K562 (cell line): ENCODE measurements around the gene ASB13. TPM values are rescaled to one million over a fixed set of nuclear protein-coding genes. Genes with fewer than 3 reads are reported as not detected.

Experiments
- BCL6 ChIP-seq: fragments of 250-450 bp; sonication (Bioruptor Pico); IDR thresholded peaks from 2 replicates; pipeline ENCODE4 v1.4.0; 2020
- DACH1 ChIP-seq: fragments of 450-650 bp; IDR thresholded peaks from 2 replicates; pipeline ENCODE4 v1.6.1; 2018; ENCODE audit not compliant: partially characterized antibody
- DIDO1 ChIP-seq: fragments of 450-650 bp; IDR thresholded peaks from 2 replicates; pipeline ENCODE4 v1.6.1; 2016; ENCODE audit warnings: low read depth, missing biosample characterization, missing genetic modification characterization
- FOXP1 ChIP-seq: sonication (generic); formaldehyde crosslinking; IDR thresholded peaks from 2 replicates; pipeline ENCODE4 v1.8.0; 2022; ENCODE audit warnings: mild to moderate bottlenecking, missing genetic modification reagents
- KAT7 ChIP-seq: sonication (generic); formaldehyde crosslinking; IDR thresholded peaks from 2 replicates; pipeline ENCODE4 v1.8.0; 2022; ENCODE audit warnings: missing genetic modification reagents, mild to moderate bottlenecking, borderline replicate concordance
- NR2F6 ChIP-seq: fragments of 450-650 bp; formaldehyde crosslinking; IDR thresholded peaks from 2 replicates; pipeline ENCODE4 v1.4.0; 2020; ENCODE audit warnings: mild to moderate bottlenecking
- POLR2AphosphoS2 ChIP-seq: IDR thresholded peaks from 2 replicates; pipeline ENCODE4 v1.6.1; 2012; ENCODE audit warnings: low read length, improper control_type of control experiment
- RUNX1 ChIP-seq: sonication (generic); IDR thresholded peaks from 2 replicates; pipeline ENCODE4 v1.6.1; 2016; ENCODE audit warnings: antibody characterized with exemption, low read depth
- SMAD3 ChIP-seq: fragments of 450-650 bp; formaldehyde crosslinking; conservative IDR thresholded peaks from 2 replicates; pipeline ENCODE4 v1.4.0; 2020; ENCODE audit warnings: mild to moderate bottlenecking
- SP2 ChIP-seq: IDR thresholded peaks from 2 replicates; pipeline ENCODE4 v1.6.1; 2011; ENCODE audit warnings: mild to moderate bottlenecking, low read depth, low read length, moderate library complexity; ENCODE audit not compliant: poor library complexity, severe bottlenecking; ENCODE audit errors: extremely low read depth
- TCF7 ChIP-seq: sonication (generic); IDR thresholded peaks from 2 replicates; pipeline ENCODE4 v1.6.1; 2016; ENCODE audit warnings: antibody characterized with exemption, borderline replicate concordance
- ZC3H8 ChIP-seq: fragments of 450-650 bp; IDR thresholded peaks from 2 replicates; pipeline ENCODE4 v1.6.1; 2017
- ZNF384 ChIP-seq: IDR thresholded peaks from 2 replicates; pipeline ENCODE4 v1.6.1; 2012; ENCODE audit warnings: low read depth, low read length, improper control_type of control experiment
- ZNF644 ChIP-seq: fragments of 200-800 bp; sonication (Bioruptor generic); IDR thresholded peaks from 2 replicates; pipeline ENCODE4 v1.6.1; 2016; ENCODE audit warnings: low read depth, missing genetic modification characterization, missing compliant biosample characterization
- polyA plus RNA-seq, 8 experiments: library from polyadenylated mRNA; depleted of rRNA in 4 of 8; stranded (reverse) in 5 of 8; unstranded in 3 of 8; fragments of >200 nt; fragmentation: Nextera tagmentation in 2 of 8; fragmentation: Illumina TruSeq in 1 of 8; extraction: Ambion mirVana in 2 of 8; extraction: Trizol in 1 of 8; gene quantifications; 2 replicates each; pipeline versions ENCODE4 v1.2.1 to v1.2.3, GENCODE V29; 2011 to 2014; ENCODE audit warnings: inconsistent platforms in 1 of 8, missing spikeins in 1 of 8
- total RNA-seq, 7 experiments: library from RNA; depleted of rRNA in 6 of 7; stranded (reverse); fragments of >200 nt in 6 of 7; fragmentation: Illumina TruSeq in 2 of 7; extraction: Trizol in 2 of 7; gene quantifications; 2 replicates each; pipeline versions ENCODE4 v1.2.1 to v1.2.3, GENCODE V29; 2011 to 2021; ENCODE audit warnings: low replicate concordance in 1 of 7

Gene ASB13
- total and polyA plus RNA-seq, 9 of the 15 experiments (the other 6 are each of a cell fraction or from before 2014, with no cell fraction given), result 5.2 to 28.8 (median 16.9) TPM

- TF ChIP-seq ZNF644, result peak; percentile 62
- TF ChIP-seq BCL6 (CRISPR knock-in tag), result no peak
- TF ChIP-seq KAT7 (CRISPR knock-in tag), result peak; percentile 74; the same call in 1 of the 2 replicates
- TF ChIP-seq RUNX1, result no peak
- no peak for TF ChIP-seq ZC3H8
- no peak for TF ChIP-seq NR2F6 (CRISPR knock-in tag)
- no peak for TF ChIP-seq TCF7
- no peak for TF ChIP-seq ZNF384
- peak; percentile 99 for TF ChIP-seq FOXP1 (CRISPR knock-in tag)
- TF ChIP-seq DIDO1 (tag), result no peak
- no peak for TF ChIP-seq DACH1
- peak; percentile 82; the same call in 1 of the 2 replicates for TF ChIP-seq SMAD3 (CRISPR knock-in tag)
- TF ChIP-seq SP2, result no peak
- no peak for TF ChIP-seq POLR2AphosphoS2
- TF ChIP-seq, all 486 proteins: peak for 218
Observed at GRCh38 chr10:5684318-5684970, 18.0 kb upstream of the ASB13 start, which contains the start of gene TASOR2 (continued).
